Glutamatergic neuron (in vitro differentiated cells): ENCODE results near the gene OGFRL1. TPM values are rescaled to one million over a fixed set of nuclear protein-coding genes. Genes with fewer than 3 reads are reported as not detected.

ENCODE experiments used
- DNase-seq: peaks from one replicate; pipeline ENCODE4 v3.0.0; 2022
- H3K27ac Mint-ChIP-seq: one replicate; pipeline ENCODE4 v1.8.0; 2020; ENCODE audit warnings: mild to moderate bottlenecking, mixed read lengths, inconsistent platforms; ENCODE audit not compliant: unreplicated experiment
- H3K27me3 Mint-ChIP-seq: one replicate; pipeline ENCODE4 v1.8.0; 2020; ENCODE audit warnings: mild to moderate bottlenecking, moderate library complexity, mixed read lengths, inconsistent platforms; ENCODE audit not compliant: unreplicated experiment
- H3K36me3 Mint-ChIP-seq: one replicate; pipeline ENCODE4 v1.8.0; 2020; ENCODE audit warnings: mild to moderate bottlenecking, mixed read lengths, inconsistent platforms; ENCODE audit not compliant: unreplicated experiment
- H3K4me1 Mint-ChIP-seq: one replicate; pipeline ENCODE4 v1.8.0; 2020; ENCODE audit warnings: mild to moderate bottlenecking, low read depth, mixed read lengths, inconsistent platforms; ENCODE audit not compliant: unreplicated experiment
- H3K4me3 Mint-ChIP-seq: one replicate; pipeline ENCODE4 v1.8.0; 2020; ENCODE audit warnings: mild to moderate bottlenecking, mixed read lengths, inconsistent platforms; ENCODE audit not compliant: unreplicated experiment
- H3K9me3 Mint-ChIP-seq: one replicate; pipeline ENCODE4 v1.8.0; 2020; ENCODE audit warnings: mild to moderate bottlenecking, moderate library complexity, mixed read lengths, inconsistent platforms; ENCODE audit not compliant: unreplicated experiment
- CTCF ChIP-seq: fragments of 200-600 bp; sonication (generic); IDR thresholded peaks from one replicate; pipeline ENCODE4 v1.5.0; 2021; ENCODE audit not compliant: partially characterized antibody, unreplicated experiment
- total RNA-seq: library from RNA; stranded (reverse); fragmentation: NEBNext Ultra II Directional; extraction: Animal tissue kit (Norgen Biotek cat#: 25700); gene quantifications from one replicate; pipeline ENCODE4 v1.2.1, GENCODE V29; 2021; ENCODE audit not compliant: unreplicated experiment

The OGFRL1 gene
- total RNA-seq, 1 donor from 2014 or later: 21.4 TPM

- H3K9me3 Mint-ChIP-seq: no peaks in the 10 kb centered on the region
- no peaks in the 10 kb centered on the region for H3K36me3 Mint-ChIP-seq
These were observed 41.9 kb downstream of the OGFRL1 start for GRCh38 chr6:71330501-71330900.

GRCh38 chr6:71332012-71332411, 43.4 kb downstream of the OGFRL1 start:
- Mint-ChIP-seq H3K9me3 (no peaks in the 10 kb centered on the region), H3K27ac (no peak overlapping the region), H3K27me3 (peaks cover 1% of the 10 kb centered on the region), H3K4me1 (no peaks in the 10 kb centered on the region), H3K36me3 (peaks cover 4% of the 10 kb centered on the region), H3K4me3 (no peak overlapping the region)
- TF ChIP-seq CTCF: no peak
- DNase-seq: no peak

More at GRCh38 chr6:71330501-71330900, 41.9 kb downstream of the OGFRL1 start:
- no peak for TF ChIP-seq CTCF
- Mint-ChIP-seq H3K4me3 (no peak overlapping the region), H3K27me3 (peaks cover 1% of the 10 kb centered on the region), H3K27ac (no peak overlapping the region), H3K4me1 (peaks cover 4% of the 10 kb centered on the region)
- no peak for DNase-seq

GRCh38 chr6:71333050-71333449, 44.4 kb downstream of the OGFRL1 start:
- H3K27ac Mint-ChIP-seq: no peak overlapping the region
- H3K9me3 Mint-ChIP-seq: no peaks in the 10 kb centered on the region
- DNase-seq: no peak
- H3K4me3 Mint-ChIP-seq: no peak overlapping the region
- no peaks in the 10 kb centered on the region for H3K4me1 Mint-ChIP-seq
- peaks cover 5% of the 10 kb centered on the region for H3K36me3 Mint-ChIP-seq
- H3K27me3 Mint-ChIP-seq: peaks cover 1% of the 10 kb centered on the region
- no peak for TF ChIP-seq CTCF

DNA sequence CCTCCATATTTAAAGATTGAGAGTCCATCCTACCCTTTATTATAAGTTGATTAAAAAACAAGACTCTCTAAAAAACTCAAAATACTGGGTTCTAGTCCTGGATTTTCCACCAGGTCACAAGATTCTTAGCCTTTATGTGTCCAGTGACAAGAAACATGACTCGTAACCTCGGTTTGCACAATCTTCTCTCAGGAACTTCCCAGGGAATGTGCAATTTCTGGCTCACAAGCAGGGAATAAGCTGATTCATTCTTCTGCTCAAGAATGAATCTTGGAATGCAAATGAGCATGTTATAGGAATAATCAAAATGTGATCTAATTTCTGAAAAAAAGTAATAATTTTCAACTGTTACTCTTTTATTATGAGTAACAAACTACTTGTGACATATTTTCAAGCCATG, 45.1 kb downstream of the OGFRL1 start:
- Mint-ChIP-seq H3K27me3 (peaks cover 1% of the 10 kb centered on the region), H3K36me3 (peaks cover 5% of the 10 kb centered on the region), H3K4me1 (no peaks in the 10 kb centered on the region), H3K4me3 (no peak overlapping the region), H3K27ac (no peak overlapping the region), H3K9me3 (no peaks in the 10 kb centered on the region)
- no peak for DNase-seq
- no peak for TF ChIP-seq CTCF

DNA sequence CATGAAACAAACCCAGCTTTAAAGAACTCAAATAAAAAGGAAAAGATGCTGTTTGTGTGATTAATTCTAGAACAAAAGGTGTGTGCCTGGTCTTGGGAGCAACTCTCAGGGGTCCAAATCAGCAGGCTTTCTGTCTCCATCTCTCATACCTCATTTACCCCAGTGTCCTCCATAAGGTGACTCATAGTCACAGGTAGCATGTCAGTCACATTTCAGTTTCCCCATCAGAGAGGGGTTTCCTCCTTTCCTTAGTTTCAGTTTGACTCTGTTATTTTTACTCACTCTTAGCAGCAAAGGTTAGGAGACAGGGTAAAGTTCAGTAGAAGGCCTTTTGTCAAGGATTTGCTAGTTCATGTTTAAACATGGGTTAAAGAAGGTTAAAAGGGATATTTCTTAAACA, 46.2 kb downstream of the OGFRL1 start:
- Mint-ChIP-seq H3K4me1 (no peaks in the 10 kb centered on the region), H3K27ac (no peak overlapping the region), H3K27me3 (peaks cover 1% of the 10 kb centered on the region), H3K36me3 (peaks cover 5% of the 10 kb centered on the region), H3K4me3 (no peak overlapping the region), H3K9me3 (no peaks in the 10 kb centered on the region)
- no peak for TF ChIP-seq CTCF
- DNase-seq: no peak
